HG03457 (cell line): Measurements from ENCODE around the gene NT5M.

Experiments
- ATAC-seq: cut with Tn5 transposase; IDR thresholded peaks from one replicate; pipeline ENCODE4 v1.9.1; 2021; ENCODE audit warnings: moderate number of reproducible peaks; ENCODE audit not compliant: unreplicated experiment

The NT5M gene

GRCh38 chr17:17341452-17341851 is 38.3 kb downstream of the NT5M start:
- no peak for ATAC-seq

- ATAC-seq = no peak
Observed at GRCh38 chr17:17342242-17342945, 39.2 kb downstream of the NT5M start.

- no peak for ATAC-seq
Observed at GRCh38 chr17:17343160-17343735, 40.1 kb downstream of the NT5M start.

- no peak for ATAC-seq
Observed at GRCh38 chr17:17343896-17344506, 40.8 kb downstream of the NT5M start.

GRCh38 chr17:17344507-17345293 is 41.5 kb downstream of the NT5M start:
- no peak for ATAC-seq

- ATAC-seq = no peak
Observed at GRCh38 chr17:17345294-17345597, 42.1 kb downstream of the NT5M start.

GRCh38 chr17:17345686-17346427 is 42.7 kb downstream of the NT5M start:
- ATAC-seq = no peak

GRCh38 chr17:17346428-17347233 is 43.5 kb downstream of the NT5M start:
- no peak for ATAC-seq

- no peak for ATAC-seq
Observed at GRCh38 chr17:17347234-17347955, 44.2 kb downstream of the NT5M start.

GRCh38 chr17:17347956-17348871 is 45.0 kb downstream of the NT5M start:
- ATAC-seq = no peak

GRCh38 chr17:17348872-17349723 is 45.9 kb downstream of the NT5M start:
- ATAC-seq = no peak

GRCh38 chr17:17349724-17350106 is 46.5 kb downstream of the NT5M start:
- no peak for ATAC-seq

- ATAC-seq = no peak
Observed at GRCh38 chr17:17350491-17351355, 47.5 kb downstream of the NT5M start.

GRCh38 chr17:17351356-17351891 is 48.3 kb downstream of the NT5M start:
- no peak for ATAC-seq

GRCh38 chr17:17351901-17352781 is 49.0 kb downstream of the NT5M start:
- ATAC-seq = no peak
